Upper lobe of left lung (tissue), 6 donors: ENCODE data around the gene SECISBP2. TPM values are rescaled to one million over a fixed set of nuclear protein-coding genes. Genes with fewer than 3 reads are reported as not detected.
"Not testable (repeated sequence)": the region's sequence is repeated elsewhere in the genome, so short reads cannot be mapped to it uniquely, and the experiment has no call there.

Experiments used
- ATAC-seq, 2 donors: fragments of 200-7000 bp; cut with Tn5 transposase; one replicate each; pipeline ENCODE4 v1.9.1; 2022; ENCODE audit warnings: mild to moderate bottlenecking in 2 of 2, moderate library complexity in 2 of 2; ENCODE audit not compliant: low FRiP score in 2 of 2
- DNase-seq, 2 donors: peaks; one replicate each; pipeline ENCODE4 v3.0.0-alpha.2; 2019 to 2020
- H3K27ac ChIP-seq, 4 donors: fragments of 200-600 bp; sonication (generic); one replicate each; pipeline ENCODE4 v1.5.1; 2016 to 2019
- H3K27me3 ChIP-seq, 4 donors: fragments of 200-600 bp; sonication (generic); one replicate each; pipeline ENCODE4 v1.5.1; 2017 to 2019
- H3K36me3 ChIP-seq, 4 donors: fragments of 200-600 bp; sonication (generic); one replicate each; pipeline ENCODE4 v1.5.1; 2016 to 2019
- H3K4me1 ChIP-seq, 4 donors: fragments of 200-600 bp; sonication (generic); one replicate each; pipeline ENCODE4 v1.5.1; 2018 to 2019
- H3K4me3 ChIP-seq, 4 donors: fragments of 200-600 bp; sonication (generic); one replicate each; pipeline ENCODE4 v1.5.1; 2017 to 2019; ENCODE audit warnings: mild to moderate bottlenecking in 2 of 4, moderate library complexity in 1 of 4
- H3K9me3 ChIP-seq, 4 donors: fragments of 200-600 bp; sonication (generic); one replicate each; pipeline ENCODE4 v1.5.1; 2018 to 2019
- EP300 ChIP-seq, 4 donors: sonication (generic); formaldehyde crosslinking; IDR thresholded peaks; one replicate each; pipeline ENCODE4 v1.5.1; 2017; ENCODE audit warnings: antibody characterized with exemption in 4 of 4, control low read depth in 2 of 4
- POLR2A ChIP-seq, 4 donors: fragments of 450-650 bp; IDR thresholded peaks; one replicate each; pipeline ENCODE4 v1.5.1; 2016 to 2017; ENCODE audit warnings: antibody characterized with exemption in 4 of 4, mild to moderate bottlenecking in 2 of 4
- POLR2AphosphoS5 ChIP-seq, 2 donors: sonication (generic); formaldehyde crosslinking; IDR thresholded peaks; one replicate each; pipeline ENCODE4 v1.5.1; 2017; ENCODE audit warnings: antibody characterized with exemption in 2 of 2
- WGBS, 2 donors: methylation state at CpG; one replicate each; pipeline ENCODE4 v1.1.5; 2017 to 2018; 5-methylcytosine and 5-hydroxymethylcytosine counted together
- total RNA-seq, 6 donors: library from RNA; depleted of rRNA in 4 of 6; stranded (reverse); fragments of >200 nt in 4 of 6; gene quantifications; one replicate each; pipeline versions ENCODE4 v1.1.0 to v1.2.1, GENCODE V29; 2016 to 2021
- TF ChIP-seq, protein P1 (sequence below), 6 experiments: fragments of 450-650 bp in 4 of 6; fragments of 200-600 bp in 2 of 6; sonication (generic) in 2 of 6; IDR thresholded peaks; one replicate each; pipeline ENCODE4 v1.5.1; 2016 to 2019; ENCODE audit warnings: antibody characterized with exemption in 6 of 6
- donor health status: DM: no; HTN: no; CAD: no; lungs with moderate emphysema.
- donor health status: DM: no; HTN: yes; CAD: no; lungs with severe emphysema.

SECISBP2 gene
- total RNA-seq, 6 donors from 2014 or later = 42.0 to 113 (median 60.0) TPM

DNA sequence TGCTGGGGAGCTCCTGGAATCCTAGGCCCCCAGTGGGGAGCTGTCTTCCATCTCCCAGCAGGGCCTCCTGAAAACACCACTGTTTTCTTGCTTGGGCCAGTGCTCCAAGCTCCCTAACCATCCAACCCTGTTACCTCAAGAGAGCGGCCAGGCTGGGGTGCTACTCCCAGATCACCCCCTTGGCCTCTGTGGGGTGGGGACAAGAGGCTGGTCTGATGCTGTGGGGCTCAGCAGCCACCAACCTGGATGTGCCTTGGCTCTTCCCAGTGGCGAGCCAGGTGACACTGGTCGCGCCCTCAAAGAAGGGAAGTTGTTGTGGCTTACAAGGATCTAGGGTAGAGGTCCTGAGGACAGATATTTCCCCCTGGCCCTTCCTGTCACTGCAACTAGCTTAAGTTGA lies 49.0 kb downstream of the SECISBP2 start:
- 73% methylated on average over 4 of the region's 4 CpGs; no CpG with 5 or more reads in 1 of the 2 donors for WGBS, 2 donors
- Histone ChIP-seq H3K36me3 (peaks cover 2 to 8% (median 7%) of the 10 kb centered on the region in 4 donors), H3K4me1 (peaks cover 0 to 9% (median 0%) of the 10 kb centered on the region in 4 donors), H3K9me3 (no peaks in the 10 kb centered on the region), H3K4me3 (no peak overlapping the region), H3K27me3 (no peaks in the 10 kb centered on the region), H3K27ac (no peak overlapping the region)
- ATAC-seq = no peak
- TF ChIP-seq POLR2A (IDR thresholded peaks at IDR 0.05) (no peak), POLR2AphosphoS5 (IDR thresholded peaks at IDR 0.05) (no peak), EP300 (IDR thresholded peaks at IDR 0.05) (no peak)
- TF ChIP-seq, protein P1, sequence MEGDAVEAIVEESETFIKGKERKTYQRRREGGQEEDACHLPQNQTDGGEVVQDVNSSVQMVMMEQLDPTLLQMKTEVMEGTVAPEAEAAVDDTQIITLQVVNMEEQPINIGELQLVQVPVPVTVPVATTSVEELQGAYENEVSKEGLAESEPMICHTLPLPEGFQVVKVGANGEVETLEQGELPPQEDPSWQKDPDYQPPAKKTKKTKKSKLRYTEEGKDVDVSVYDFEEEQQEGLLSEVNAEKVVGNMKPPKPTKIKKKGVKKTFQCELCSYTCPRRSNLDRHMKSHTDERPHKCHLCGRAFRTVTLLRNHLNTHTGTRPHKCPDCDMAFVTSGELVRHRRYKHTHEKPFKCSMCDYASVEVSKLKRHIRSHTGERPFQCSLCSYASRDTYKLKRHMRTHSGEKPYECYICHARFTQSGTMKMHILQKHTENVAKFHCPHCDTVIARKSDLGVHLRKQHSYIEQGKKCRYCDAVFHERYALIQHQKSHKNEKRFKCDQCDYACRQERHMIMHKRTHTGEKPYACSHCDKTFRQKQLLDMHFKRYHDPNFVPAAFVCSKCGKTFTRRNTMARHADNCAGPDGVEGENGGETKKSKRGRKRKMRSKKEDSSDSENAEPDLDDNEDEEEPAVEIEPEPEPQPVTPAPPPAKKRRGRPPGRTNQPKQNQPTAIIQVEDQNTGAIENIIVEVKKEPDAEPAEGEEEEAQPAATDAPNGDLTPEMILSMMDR (IDR thresholded peaks at IDR 0.05) = no peak
- no peak for DNase-seq

DNA sequence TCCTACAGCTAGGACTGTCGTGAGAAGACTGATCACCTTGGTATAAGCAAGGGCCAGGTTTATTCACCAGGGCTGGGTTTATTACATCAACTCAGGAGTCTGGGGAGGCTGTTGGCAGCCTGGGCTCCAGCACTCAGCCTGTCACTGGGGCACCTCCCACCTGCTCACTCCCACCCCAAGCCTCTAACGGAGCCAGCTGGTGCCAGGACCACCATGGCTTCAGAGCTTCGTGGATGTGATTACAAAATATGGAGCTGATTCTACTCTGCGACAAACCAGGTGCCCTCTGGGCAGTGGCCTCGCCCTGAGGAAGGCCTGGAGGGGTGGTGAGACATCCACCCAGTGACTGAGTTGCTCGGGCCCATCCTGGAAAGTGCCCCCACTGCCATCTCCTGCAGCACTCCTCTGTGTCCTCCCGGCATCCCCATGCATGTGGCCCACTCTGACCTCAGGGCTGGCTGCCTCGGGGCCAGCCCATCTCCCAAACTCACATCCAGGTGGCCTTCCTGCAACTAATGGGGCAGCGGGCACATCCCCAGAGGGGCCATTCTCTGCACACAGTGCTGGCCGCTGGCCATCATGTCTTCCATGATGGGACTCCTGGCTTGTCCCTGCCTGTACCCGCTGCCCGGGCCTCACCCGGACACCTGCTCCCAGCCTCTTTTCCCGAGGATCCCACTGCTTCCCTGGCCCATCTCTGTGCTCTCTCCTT lies 49.6 kb downstream of the SECISBP2 start:
- WGBS, 2 donors = 89 to 96% methylated on average over 8 to 14 of the region's 14 CpGs
- TF ChIP-seq, protein P1 (IDR thresholded peaks at IDR 0.05) = no peak
- TF ChIP-seq POLR2AphosphoS5 (IDR thresholded peaks at IDR 0.05) (no peak), POLR2A (IDR thresholded peaks at IDR 0.05) (no peak), EP300 (IDR thresholded peaks at IDR 0.05) (no peak)
- no peaks in the 10 kb centered on the region for H3K27me3 ChIP-seq
- ATAC-seq (no peak), DNase-seq (peak in 1 of 2 donors; percentile 60)
- H3K9me3 ChIP-seq = no peaks in the 10 kb centered on the region
- H3K36me3 ChIP-seq = peaks cover 0 to 2% (median 2%) of the 10 kb centered on the region in 4 donors
- H3K4me1 ChIP-seq = peaks cover 0 to 9% (median 0%) of the 10 kb centered on the region in 4 donors
- H3K4me3 ChIP-seq = no peak overlapping the region
- no peak overlapping the region for H3K27ac ChIP-seq

DNA sequence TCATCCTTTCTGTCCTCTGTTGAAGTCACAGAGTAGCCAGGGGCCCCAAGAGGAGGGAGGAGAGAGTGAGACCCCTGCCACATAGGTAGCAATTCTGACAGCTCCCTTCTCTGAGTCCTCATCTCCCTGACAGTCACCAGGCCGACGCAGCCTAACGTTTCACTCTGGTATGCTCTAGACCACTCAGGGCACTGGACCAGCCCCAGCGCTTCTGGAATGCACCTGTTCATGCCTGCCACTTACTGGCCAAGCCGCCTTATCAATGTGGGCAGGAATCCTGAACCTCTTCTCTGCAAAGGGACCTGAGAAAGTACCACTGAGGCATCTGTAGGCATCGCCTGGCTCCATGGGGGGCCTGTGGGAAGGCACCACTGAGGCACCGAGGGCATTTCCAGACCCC lies 50.2 kb downstream of the SECISBP2 start:
- Histone ChIP-seq H3K27ac (no peak overlapping the region), H3K27me3 (no peaks in the 10 kb centered on the region), H3K4me3 (no peak overlapping the region), H3K9me3 (no peaks in the 10 kb centered on the region), H3K4me1 (peaks cover 0 to 9% (median 0%) of the 10 kb centered on the region in 4 donors), H3K36me3 (no peaks in the 10 kb centered on the region)
- 82 to 90% methylated on average over 4 to 7 of the region's 7 CpGs for WGBS, 2 donors
- ATAC-seq (no peak), DNase-seq (no peak)
- TF ChIP-seq, protein P1 (IDR thresholded peaks at IDR 0.05) = no peak
- TF ChIP-seq POLR2AphosphoS5 (IDR thresholded peaks at IDR 0.05) = no peak
- no peak for TF ChIP-seq POLR2A (IDR thresholded peaks at IDR 0.05)
- TF ChIP-seq EP300 (IDR thresholded peaks at IDR 0.05) = no peak

DNA sequence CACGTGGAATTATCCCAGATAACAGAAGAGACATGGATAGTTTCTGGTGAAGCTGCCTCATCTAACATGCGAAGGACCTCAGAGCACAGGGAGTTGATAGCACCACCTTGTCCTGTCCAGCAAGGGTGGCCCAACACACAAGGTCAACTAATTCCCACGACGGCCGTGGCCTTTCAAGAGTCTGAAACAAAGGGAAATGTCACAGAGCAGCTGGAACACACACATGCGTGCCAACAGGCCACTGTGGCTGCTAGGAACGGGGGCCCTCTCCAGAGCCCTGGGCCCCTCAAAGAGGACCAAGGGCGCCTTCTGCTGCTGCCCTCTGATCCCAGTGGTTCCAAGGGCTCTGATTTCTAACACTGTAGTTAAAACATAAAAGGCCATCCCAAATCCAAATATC lies 50.7 kb downstream of the SECISBP2 start:
- TF ChIP-seq, protein P1 (IDR thresholded peaks at IDR 0.05) = no peak
- TF ChIP-seq POLR2AphosphoS5 (IDR thresholded peaks at IDR 0.05) (no peak), POLR2A (IDR thresholded peaks at IDR 0.05) (no peak), EP300 (IDR thresholded peaks at IDR 0.05) (no peak)
- DNase-seq = no peak
- 74 to 91% methylated on average over 7 to 8 of the region's 8 CpGs for WGBS, 2 donors

DNA sequence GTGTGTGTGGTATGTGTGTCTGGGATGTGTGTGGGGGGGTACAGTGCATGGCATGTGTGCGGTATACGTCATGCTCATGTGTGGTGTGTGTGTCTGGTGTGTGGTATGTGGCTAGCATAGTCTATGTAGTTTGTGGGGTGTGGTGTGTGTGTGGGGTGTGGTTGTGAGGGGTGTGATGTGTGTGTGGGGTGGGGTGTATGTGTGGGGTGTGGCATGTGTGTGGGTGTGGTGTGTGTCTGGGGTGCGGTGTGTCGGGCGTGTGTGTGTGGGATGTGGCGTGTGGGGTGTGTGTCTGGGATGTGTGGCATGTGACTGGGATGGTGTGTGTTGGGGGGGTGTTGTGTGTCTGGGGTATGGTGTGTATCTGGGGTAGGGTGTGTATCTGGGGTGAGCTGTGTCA lies 52.3 kb downstream of the SECISBP2 start:
- H3K27ac ChIP-seq = no peak overlapping the region
- H3K4me1 ChIP-seq = peaks cover 0 to 6% (median 3%) of the 10 kb centered on the region in 4 donors
- H3K36me3 ChIP-seq = no peaks in the 10 kb centered on the region
- H3K9me3 ChIP-seq = no peaks in the 10 kb centered on the region
- TF ChIP-seq EP300 (IDR thresholded peaks at IDR 0.05) (no peak), POLR2AphosphoS5 (IDR thresholded peaks at IDR 0.05) (no peak), POLR2A (IDR thresholded peaks at IDR 0.05) (no peak)
- TF ChIP-seq, protein P1 (IDR thresholded peaks at IDR 0.05) = no peak
- DNase-seq = no peak
- no peak for ATAC-seq
- no peaks in the 10 kb centered on the region for H3K27me3 ChIP-seq
- 84 to 88% methylated on average over 6 of the region's 6 CpGs for WGBS, 2 donors
- no peak overlapping the region for H3K4me3 ChIP-seq

More for the DNA sequence above, 50.7 kb downstream of the SECISBP2 start:
- Histone ChIP-seq H3K4me3 (no peak overlapping the region), H3K9me3 (no peaks in the 10 kb centered on the region), H3K36me3 (no peaks in the 10 kb centered on the region), H3K27me3 (no peaks in the 10 kb centered on the region), H3K27ac (no peak overlapping the region), H3K4me1 (peaks cover 0 to 9% (median 0%) of the 10 kb centered on the region in 4 donors)
- ATAC-seq = no peak

DNA sequence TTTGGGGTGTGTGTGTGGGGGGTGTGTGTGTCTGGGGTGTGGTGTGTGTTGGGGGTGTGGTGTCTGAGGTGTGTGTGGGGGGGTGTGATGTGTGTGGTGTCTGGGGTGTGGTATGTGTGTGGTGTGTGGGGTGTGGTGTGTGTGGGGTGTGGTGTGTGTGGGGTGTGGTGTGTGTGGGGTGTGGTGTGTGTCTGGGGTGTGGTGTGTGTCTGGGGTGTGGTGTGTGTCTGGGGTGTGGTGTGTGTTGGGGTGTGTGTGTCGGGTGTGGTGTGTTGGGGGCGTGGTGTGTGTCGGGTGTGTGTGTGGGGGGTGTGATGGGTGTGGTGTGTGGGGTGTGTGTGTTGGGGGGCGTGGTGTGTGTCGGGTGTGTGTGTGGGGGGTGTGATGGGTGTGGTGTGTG lies 53.5 kb downstream of the SECISBP2 start:
- peaks cover 0 to 10% (median 5%) of the 10 kb centered on the region in 4 donors for H3K4me1 ChIP-seq
- H3K4me3 ChIP-seq, ATAC-seq, H3K9me3 ChIP-seq, H3K27me3 ChIP-seq, H3K36me3 ChIP-seq, DNase-seq, H3K27ac ChIP-seq: not testable (repeated sequence)
- 83 to 86% methylated on average over 3 to 4 of the region's 5 CpGs for WGBS, 2 donors
